Glutamatergic neuron (in vitro differentiated cells): ENCODE measurements around the gene LMLN. TPM values are rescaled to one million over a fixed set of nuclear protein-coding genes. Genes with fewer than 3 reads are reported as not detected.

Experiments used
- DNase-seq: peaks from one replicate; pipeline ENCODE4 v3.0.0; 2022
- H3K27ac Mint-ChIP-seq: one replicate; pipeline ENCODE4 v1.8.0; 2020; ENCODE audit warnings: mild to moderate bottlenecking, mixed read lengths, inconsistent platforms; ENCODE audit not compliant: unreplicated experiment
- H3K27me3 Mint-ChIP-seq: one replicate; pipeline ENCODE4 v1.8.0; 2020; ENCODE audit warnings: mild to moderate bottlenecking, moderate library complexity, mixed read lengths, inconsistent platforms; ENCODE audit not compliant: unreplicated experiment
- H3K36me3 Mint-ChIP-seq: one replicate; pipeline ENCODE4 v1.8.0; 2020; ENCODE audit warnings: mild to moderate bottlenecking, mixed read lengths, inconsistent platforms; ENCODE audit not compliant: unreplicated experiment
- H3K4me1 Mint-ChIP-seq: one replicate; pipeline ENCODE4 v1.8.0; 2020; ENCODE audit warnings: mild to moderate bottlenecking, low read depth, mixed read lengths, inconsistent platforms; ENCODE audit not compliant: unreplicated experiment
- H3K4me3 Mint-ChIP-seq: one replicate; pipeline ENCODE4 v1.8.0; 2020; ENCODE audit warnings: mild to moderate bottlenecking, mixed read lengths, inconsistent platforms; ENCODE audit not compliant: unreplicated experiment
- H3K9me3 Mint-ChIP-seq: one replicate; pipeline ENCODE4 v1.8.0; 2020; ENCODE audit warnings: mild to moderate bottlenecking, moderate library complexity, mixed read lengths, inconsistent platforms; ENCODE audit not compliant: unreplicated experiment
- CTCF ChIP-seq: fragments of 200-600 bp; sonication (generic); IDR thresholded peaks from one replicate; pipeline ENCODE4 v1.5.0; 2021; ENCODE audit not compliant: partially characterized antibody, unreplicated experiment
- total RNA-seq: library from RNA; stranded (reverse); fragmentation: NEBNext Ultra II Directional; extraction: Animal tissue kit (Norgen Biotek cat#: 25700); gene quantifications from one replicate; pipeline ENCODE4 v1.2.1, GENCODE V29; 2021; ENCODE audit not compliant: unreplicated experiment

LMLN gene
- total RNA-seq, 1 donor from 2014 or later, result 3.7 TPM

- H3K27me3 Mint-ChIP-seq, result no peaks in the 10 kb centered on the region
- H3K4me1 Mint-ChIP-seq, result no peaks in the 10 kb centered on the region
- DNase-seq, result no peak
- no peaks in the 10 kb centered on the region for H3K9me3 Mint-ChIP-seq
- peak; percentile 33 for TF ChIP-seq CTCF
- no peak overlapping the region for H3K27ac Mint-ChIP-seq
- H3K4me3 Mint-ChIP-seq, result no peak overlapping the region
- no peaks in the 10 kb centered on the region for H3K36me3 Mint-ChIP-seq
Observed at GRCh38 chr3:198071602-198072287, 111.7 kb downstream of the LMLN start.

GRCh38 chr3:198076722-198077308, 116.8 kb downstream of the LMLN start:
- peaks cover 1% of the 10 kb centered on the region for H3K4me1 Mint-ChIP-seq
- H3K27ac Mint-ChIP-seq, result no peak overlapping the region
- no peak for TF ChIP-seq CTCF
- DNase-seq, result no peak
- H3K36me3 Mint-ChIP-seq, result no peaks in the 10 kb centered on the region
- H3K27me3 Mint-ChIP-seq, result peaks cover 10% of the 10 kb centered on the region
- H3K9me3 Mint-ChIP-seq, result peaks cover 1% of the 10 kb centered on the region
- no peak overlapping the region for H3K4me3 Mint-ChIP-seq

- Mint-ChIP-seq H3K27ac (no peak overlapping the region), H3K36me3 (no peaks in the 10 kb centered on the region), H3K4me3 (peak overlapping the region; percentile 83), H3K4me1 (peaks cover 1% of the 10 kb centered on the region), H3K27me3 (peaks cover 11% of the 10 kb centered on the region), H3K9me3 (peaks cover 3% of the 10 kb centered on the region)
- TF ChIP-seq CTCF, result no peak
- DNase-seq, result peak; percentile 31
Observed at GRCh38 chr3:198079771-198080520, 119.9 kb downstream of the LMLN start.

GRCh38 chr3:198080521-198081384, 120.7 kb downstream of the LMLN start:
- TF ChIP-seq CTCF, result peak; percentile 81
- Mint-ChIP-seq H3K36me3 (no peaks in the 10 kb centered on the region), H3K27ac (no peak overlapping the region), H3K4me1 (peaks cover 1% of the 10 kb centered on the region), H3K9me3 (peaks cover 3% of the 10 kb centered on the region), H3K4me3 (peak overlapping the region; percentile 83), H3K27me3 (peaks cover 11% of the 10 kb centered on the region)
- DNase-seq, result peak; percentile 88
